Keratinocyte (primary cell): ENCODE results near the gene IFT74. TPM values are rescaled to one million over a fixed set of nuclear protein-coding genes. Genes with fewer than 3 reads are reported as not detected.
"Not testable (repeated sequence)": the region's sequence is repeated elsewhere in the genome, so short reads cannot be mapped to it uniquely, and the experiment has no call there.

Experiments
- DNase-seq: peaks from one replicate; pipeline ENCODE4 v3.0.0-alpha.2; 2011; ENCODE audit warnings: low read depth, missing footprints, low spot score
- FAIRE-seq: peaks from 2 replicates; lab custom pipeline; 2011; peaks lifted over from hg19 to GRCh38; lab: Jason Lieb, UNC
- H2AFZ ChIP-seq: 2 replicates; pipeline ENCODE4 v1.6.0; 2012; ENCODE audit warnings: low read length, control low read depth, inconsistent platforms; ENCODE audit not compliant: control insufficient read depth
- H3K27ac ChIP-seq: 2 replicates; pipeline ENCODE4 v1.5.1; 2011; ENCODE audit warnings: low read length; ENCODE audit not compliant: control insufficient read depth, insufficient read depth
- H3K27me3 ChIP-seq: 3 replicates; pipeline ENCODE4 v1.6.0; 2011; ENCODE audit warnings: low read length; ENCODE audit not compliant: control insufficient read depth, insufficient read depth; ENCODE audit errors: extremely low read depth
- H3K36me3 ChIP-seq, 2 experiments: 2 replicates in 1 of 2; 3 replicates in 1 of 2; pipeline ENCODE4 v1.5.1; 2011; ENCODE audit warnings: low read length in 2 of 2, mild to moderate bottlenecking in 1 of 2; ENCODE audit not compliant: control insufficient read depth in 2 of 2, insufficient read depth in 2 of 2; ENCODE audit errors: extremely low read depth in 1 of 2
- H3K4me1 ChIP-seq: 3 replicates; pipeline ENCODE4 v1.5.1; 2011; ENCODE audit warnings: low read length; ENCODE audit not compliant: control insufficient read depth, insufficient read depth; ENCODE audit errors: extremely low read depth
- H3K4me2 ChIP-seq: 3 replicates; pipeline ENCODE4 v1.6.0; 2011; ENCODE audit warnings: low read depth, low read length; ENCODE audit not compliant: control insufficient read depth, insufficient read depth; ENCODE audit errors: extremely low read depth
- H3K4me3 ChIP-seq, 3 experiments: fragments of 200-600 bp in 1 of 3; sonication (generic) in 1 of 3; 2 replicates in 2 of 3; 3 replicates in 1 of 3; pipeline ENCODE4 v1.5.1; 2011 to 2016; ENCODE audit warnings: low read length in 3 of 3, mild to moderate bottlenecking in 3 of 3, control low read depth in 2 of 3, inconsistent platforms in 1 of 3, low read depth in 1 of 3, mixed read lengths in 1 of 3, mixed run types in 1 of 3, moderate library complexity in 1 of 3; ENCODE audit not compliant: control insufficient read depth in 2 of 3, insufficient read depth in 2 of 3; ENCODE audit errors: extremely low read depth in 1 of 3
- H3K79me2 ChIP-seq: 2 replicates; pipeline ENCODE4 v1.6.0; 2012; ENCODE audit warnings: low read length; ENCODE audit not compliant: control insufficient read depth, insufficient read depth
- H3K9ac ChIP-seq: 3 replicates; pipeline ENCODE4 v1.6.0; 2011; ENCODE audit warnings: low read length; ENCODE audit not compliant: control insufficient read depth, insufficient read depth; ENCODE audit errors: extremely low read depth
- H3K9me1 ChIP-seq: 3 replicates; pipeline ENCODE4 v1.6.0; 2011; ENCODE audit warnings: low read length; ENCODE audit not compliant: control insufficient read depth, insufficient read depth; ENCODE audit errors: extremely low read depth
- H3K9me3 ChIP-seq: 2 replicates; pipeline ENCODE4 v1.5.1; 2012; ENCODE audit warnings: low read depth, low read length; ENCODE audit not compliant: control insufficient read depth
- H4K20me1 ChIP-seq: 3 replicates; pipeline ENCODE4 v1.6.0; 2011; ENCODE audit warnings: low read length; ENCODE audit not compliant: control insufficient read depth, insufficient read depth; ENCODE audit errors: extremely low read depth
- CTCF ChIP-seq, 3 experiments: IDR thresholded peaks in 1 of 3; conservative IDR thresholded peaks in 1 of 3; optimal IDR thresholded peaks in 1 of 3; 2 replicates in 2 of 3; 3 replicates in 1 of 3; pipeline versions ENCODE3 to v1.5.1; 2011; ENCODE audit warnings: low read length in 3 of 3, mild to moderate bottlenecking in 3 of 3, moderate library complexity in 2 of 3, control low read depth in 1 of 3, inconsistent platforms in 1 of 3; ENCODE audit not compliant: insufficient read depth in 2 of 3; ENCODE audit errors: extremely low read depth in 1 of 3
- EZH2 ChIP-seq: IDR thresholded peaks from one replicate; pipeline ENCODE4 v1.6.1; 2012; ENCODE audit warnings: inconsistent platforms, mild to moderate bottlenecking, low read length, moderate library complexity
- dilution Hi-C: fragments of 300-500 bp; cut with MboI; formaldehyde crosslinking; loops from one replicate; pipeline ENCODE4 v1.7.0; 2020; ENCODE audit warnings: low sequenced_read_pairs; ENCODE audit not compliant: extremely low pct_ligation_motif_present
- polyA plus RNA-seq, 5 experiments: library from polyadenylated mRNA; depleted of rRNA in 3 of 5; stranded (reverse) in 3 of 5; stranded (forward) in 1 of 5; unstranded in 1 of 5; fragments of >200 nt; gene quantifications; 1 replicate in 1 of 5; 2 replicates in 3 of 5; 3 replicates in 1 of 5; pipeline versions ENCODE4 v1.2.1 to v1.2.3, GENCODE V29; 2011 to 2012; ENCODE audit warnings: missing spikeins in 2 of 5, low read depth in 1 of 5, low replicate concordance in 1 of 5

The IFT74 gene
- polyA plus RNA-seq, 1 donor (not counting 4 experiments of a cell fraction or from before 2014, with no cell fraction given), result 12.9 TPM

GRCh38 chr9:27090231-27090630 is 134.0 kb downstream of the IFT74 start:
- no peak for DNase-seq
- H3K79me2 ChIP-seq, result no peaks in the 10 kb centered on the region
- no peak overlapping the region for H3K27ac ChIP-seq
- no peaks in the 10 kb centered on the region for H3K27me3 ChIP-seq
- H3K36me3 ChIP-seq, result no peaks in the 10 kb centered on the region
- peaks cover 8% of the 10 kb centered on the region for H3K4me1 ChIP-seq
- dilution Hi-C loops, result no loop called here
- no peak overlapping the region for H2AFZ ChIP-seq
- FAIRE-seq, result no peak
- H3K9ac ChIP-seq, result no peak overlapping the region
- TF ChIP-seq CTCF (optimal IDR thresholded peaks at IDR 0.05 in 1 of 3, IDR thresholded peaks at IDR 0.05 in 1 of 3, conservative IDR thresholded peaks at IDR 0.05 in 1 of 3; ENCODE audit: extremely low read depth in 1 of 3, insufficient read depth in 2 of 3, low read length in 3 of 3), result no peak
- no peak for TF ChIP-seq EZH2
- no peaks in the 10 kb centered on the region for H3K9me3 ChIP-seq
- H3K4me3 ChIP-seq, result no peak overlapping the region
- H4K20me1 ChIP-seq, result no peaks in the 10 kb centered on the region
- H3K4me2 ChIP-seq, result no peak overlapping the region
- no peaks in the 10 kb centered on the region for H3K9me1 ChIP-seq

GRCh38 chr9:27090711-27091110 is 134.5 kb downstream of the IFT74 start:
- dilution Hi-C loops, result no loop called here
- no peak overlapping the region for H3K4me2 ChIP-seq

GRCh38 chr9:27092496-27092895 is 136.3 kb downstream of the IFT74 start:
- H2AFZ ChIP-seq, H3K4me3 ChIP-seq, H3K4me2 ChIP-seq, H3K4me1 ChIP-seq, dilution Hi-C loops, H4K20me1 ChIP-seq, H3K9me1 ChIP-seq, FAIRE-seq, H3K79me2 ChIP-seq, H3K27me3 ChIP-seq, H3K9ac ChIP-seq, DNase-seq, H3K9me3 ChIP-seq, H3K36me3 ChIP-seq, H3K27ac ChIP-seq: not testable (repeated sequence)

More at GRCh38 chr9:27090711-27091110, 134.5 kb downstream of the IFT74 start:
- no peaks in the 10 kb centered on the region for H3K9me3 ChIP-seq
- FAIRE-seq (no peak), DNase-seq (no peak)
- no peaks in the 10 kb centered on the region for H3K27me3 ChIP-seq
- TF ChIP-seq EZH2 (no peak), CTCF (optimal IDR thresholded peaks at IDR 0.05 in 1 of 3, IDR thresholded peaks at IDR 0.05 in 1 of 3, conservative IDR thresholded peaks at IDR 0.05 in 1 of 3; ENCODE audit: extremely low read depth in 1 of 3, insufficient read depth in 2 of 3, low read length in 3 of 3) (no peak)
- no peak overlapping the region for H2AFZ ChIP-seq
- H3K4me1 ChIP-seq, result peaks cover 8% of the 10 kb centered on the region
- H3K36me3 ChIP-seq, result no peaks in the 10 kb centered on the region
- H3K4me3 ChIP-seq, result no peak overlapping the region
- H3K9me1 ChIP-seq, result no peaks in the 10 kb centered on the region
- no peak overlapping the region for H3K27ac ChIP-seq
- H4K20me1 ChIP-seq, result no peaks in the 10 kb centered on the region
- no peaks in the 10 kb centered on the region for H3K79me2 ChIP-seq
- H3K9ac ChIP-seq, result no peak overlapping the region

- H3K9ac ChIP-seq, H3K27ac ChIP-seq, DNase-seq, H3K27me3 ChIP-seq, H3K36me3 ChIP-seq, H2AFZ ChIP-seq, H3K79me2 ChIP-seq, H3K9me1 ChIP-seq, H4K20me1 ChIP-seq, H3K9me3 ChIP-seq, H3K4me2 ChIP-seq, H3K4me1 ChIP-seq, dilution Hi-C loops, FAIRE-seq, H3K4me3 ChIP-seq: not testable (repeated sequence)
Measured at GRCh38 chr9:27093384-27094067, 137.3 kb downstream of the IFT74 start.
